Motor neuron (in vitro differentiated cells): ENCODE data around the gene ZNF700. TPM values are rescaled to one million over a fixed set of nuclear protein-coding genes. Genes with fewer than 3 reads are reported as not detected.
"Not testable (repeated sequence)": the region's sequence is repeated elsewhere in the genome, so short reads cannot be mapped to it uniquely, and the experiment has no call there.

ENCODE experiments used
- ATAC-seq, 8 experiments: fragments of 200-7000 bp; cut with Tn5 transposase; replicated peaks in 6 of 8; 2 replicates each; pipeline ENCODE4 v1.8.0; 2021; ENCODE audit warnings: mild to moderate bottlenecking in 8 of 8, moderate library complexity in 8 of 8
- H3K27ac ChIP-seq, 2 donors: fragments of 250-450 bp; sonication (Bioruptor Pico); 2 replicates each; pipeline ENCODE4 v1.9.0; 2021; ENCODE audit warnings: antibody characterized with exemption in 2 of 2, mild to moderate bottlenecking in 2 of 2, moderate library complexity in 1 of 2
- H3K4me1 ChIP-seq, 2 donors: fragments of 250-450 bp; sonication (Bioruptor Pico); replicated peaks in 1 of 2; 2 replicates each; pipeline ENCODE4 v1.6.1; 2021; ENCODE audit warnings: antibody characterized with exemption in 2 of 2, mild to moderate bottlenecking in 2 of 2, moderate library complexity in 1 of 2
- H3K4me3 ChIP-seq, 5 donors: fragments of 250-450 bp; sonication (Bioruptor Pico); 2 replicates each; pipeline ENCODE4 v1.9.0; 2021; ENCODE audit warnings: antibody characterized with exemption in 5 of 5, mild to moderate bottlenecking in 5 of 5, moderate library complexity in 4 of 5
- WGBS, 10 experiments: fragments of 450-650 bp; shearing (Covaris generic); methylation state at CpG; one replicate each; pipeline ENCODE4 v1.0.0; 2022; 5-methylcytosine and 5-hydroxymethylcytosine counted together
- in situ Hi-C, 9 experiments: fragments of 400-800 bp; cut with MboI; loops; one replicate each; pipeline ENCODE4 v1.15.0; 2021; ENCODE audit warnings: low sequenced_read_pairs in 9 of 9, low pct_unique_long_range_greater_than_20kb in 2 of 9; ENCODE audit not compliant: unreplicated experiment in 9 of 9
- total RNA-seq, 8 experiments: library from RNA; unstranded; fragments of 300-600 nt; gene quantifications; 2 replicates each; pipeline versions ENCODE4 v1.2.3 to v1.2.4, GENCODE V29; 2022

The ZNF700 gene
- total RNA-seq: 10 to 100 TPM in 7 of 8 experiments, 1 to 10 TPM in 1; 4.3 to 22.7 (median 15.2) TPM

- ATAC-seq: peak; percentile 89 to 98 (median 98)
- WGBS, 10 experiments: 0 to 18% (median 1%) methylated on average over 2 to 19 of the region's 53 CpGs; no CpG with 5 or more reads in 3 of the 10 experiments
- peak within 1 kb of the TSS; percentile 90 to 95 for H3K27ac ChIP-seq
- in situ Hi-C loops: no loop called here
- H3K4me3 ChIP-seq: peak within 1 kb of the TSS; percentile 64 to 88 (median 83)
- H3K4me1 ChIP-seq: peaks cover 0 to 14% of the 10 kb centered on the region in 2 donors
Observed at GRCh38 chr19:11924886-11925650, at the start of gene ZNF700. Gene ZNF700 (plus strand): TSS chr19:11925107. CDS start chr19:11925211, 104 bp downstream.

- H3K27ac ChIP-seq, H3K4me3 ChIP-seq, in situ Hi-C loops, H3K4me1 ChIP-seq: not testable (repeated sequence)
- 33 to 100% (median 74%) methylated on average over 1 to 11 of the region's 16 CpGs; no CpG with 5 or more reads in 4 of the 10 experiments for WGBS, 10 experiments
- peak in 5 of 8 experiments; percentile 43 to 80 (median 47) for ATAC-seq
Observed at GRCh38 chr19:11879687-11880266, 45.1 kb upstream of the ZNF700 start.

- no peak overlapping the region for H3K27ac ChIP-seq
- no peak overlapping the region for H3K4me3 ChIP-seq
- no peaks in the 10 kb centered on the region for H3K4me1 ChIP-seq
- in situ Hi-C loops: no loop called here
- 74 to 88% (median 83%) methylated on average over 1 to 10 of the region's 12 CpGs; no CpG with 5 or more reads in 6 of the 10 experiments for WGBS, 10 experiments
- no peak for ATAC-seq
Observed at GRCh38 chr19:11880598-11880997, 44.3 kb upstream of the ZNF700 start.

GRCh38 chr19:11881151-11881800 lies 43.6 kb upstream of the ZNF700 start:
- ATAC-seq: peak; percentile 62 to 94 (median 78)
- H3K27ac ChIP-seq: no peak overlapping the region
- no peaks in the 10 kb centered on the region for H3K4me1 ChIP-seq
- in situ Hi-C loops: no loop called here
- H3K4me3 ChIP-seq: no peak overlapping the region
- WGBS, 10 experiments: 9 to 100% (median 40%) methylated on average over 1 to 6 of the region's 10 CpGs; no CpG with 5 or more reads in 1 of the 10 experiments

GRCh38 chr19:11882606-11883005 lies 42.3 kb upstream of the ZNF700 start:
- no peak overlapping the region for H3K27ac ChIP-seq
- H3K4me3 ChIP-seq: no peak overlapping the region
- no peaks in the 10 kb centered on the region for H3K4me1 ChIP-seq
- 8 to 100% (median 85%) methylated on average over 2 of the region's 2 CpGs for WGBS, 10 experiments
- in situ Hi-C loops: no loop called here
- ATAC-seq: no peak

GRCh38 chr19:11887234-11887610 lies 37.7 kb upstream of the ZNF700 start:
- peak overlapping the region; percentile 22 to 86 for H3K27ac ChIP-seq
- in situ Hi-C loops: no loop called here
- ATAC-seq: peak; percentile 10 to 45 (median 37)
- peak overlapping the region; percentile 53 to 83 (median 79) for H3K4me3 ChIP-seq
- WGBS, 10 experiments: 17 to 38% (median 33%) methylated on average over 1 to 7 of the region's 7 CpGs; no CpG with 5 or more reads in 4 of the 10 experiments
- H3K4me1 ChIP-seq: peaks cover 8 to 10% of the 10 kb centered on the region in 2 donors

- peak; percentile 93 to 99 (median 98) for ATAC-seq
- H3K4me3 ChIP-seq: peak within 1 kb of the TSS; percentile 53 to 83 (median 79)
- 0 to 10% (median 2%) methylated on average over 1 to 12 of the region's 56 CpGs; no CpG with 5 or more reads in 2 of the 10 experiments for WGBS, 10 experiments
- peak within 1 kb of the TSS; percentile 70 to 86 for H3K27ac ChIP-seq
- in situ Hi-C loops: no loop called here
- peaks cover 8 to 10% of the 10 kb centered on the region in 2 donors for H3K4me1 ChIP-seq
Observed at GRCh38 chr19:11887611-11888531, 37.0 kb upstream of the ZNF700 start, which contains the start of gene ZNF69. Gene ZNF69 (plus strand): TSS chr19:11887782. CDS start chr19:11887924, 142 bp downstream.

- ATAC-seq, H3K4me1 ChIP-seq, H3K27ac ChIP-seq, in situ Hi-C loops: not testable (repeated sequence)
- peak overlapping the region in 1 of 5 donors; percentile 19 for H3K4me3 ChIP-seq
- 31 to 77% (median 50%) methylated on average over 1 to 6 of the region's 6 CpGs; no CpG with 5 or more reads in 5 of the 10 experiments for WGBS, 10 experiments
Observed at GRCh38 chr19:11889901-11890300, 35.0 kb upstream of the ZNF700 start.

GRCh38 chr19:11890634-11891033 lies 34.3 kb upstream of the ZNF700 start:
- in situ Hi-C loops: no loop called here
- Histone ChIP-seq H3K4me3 (no peak overlapping the region), H3K27ac (no peak overlapping the region), H3K4me1 (peaks cover 8 to 10% of the 10 kb centered on the region in 2 donors)
- WGBS, 10 experiments: 58 to 100% (median 100%) methylated on average over 1 to 2 of the region's 5 CpGs
- ATAC-seq: no peak

- peaks cover 0 to 3% of the 10 kb centered on the region in 2 donors for H3K4me1 ChIP-seq
- 87 to 100% (median 98%) methylated on average over 1 to 6 of the region's 6 CpGs; no CpG with 5 or more reads in 4 of the 10 experiments for WGBS, 10 experiments
- in situ Hi-C loops: no loop called here
- H3K27ac ChIP-seq: no peak overlapping the region
- no peak overlapping the region for H3K4me3 ChIP-seq
- ATAC-seq: no peak
Observed at GRCh38 chr19:11894851-11895250, 30.1 kb upstream of the ZNF700 start.

GRCh38 chr19:11902228-11902627 lies 22.7 kb upstream of the ZNF700 start:
- H3K4me1 ChIP-seq: no peaks in the 10 kb centered on the region
- 80 to 100% (median 100%) methylated on average over 2 to 3 of the region's 3 CpGs; no CpG with 5 or more reads in 2 of the 10 experiments for WGBS, 10 experiments
- in situ Hi-C loops: no loop called here

GRCh38 chr19:11905928-11906327 lies 19.0 kb upstream of the ZNF700 start:
- no peak overlapping the region for H3K4me3 ChIP-seq
- H3K27ac ChIP-seq: no peak overlapping the region
- no peaks in the 10 kb centered on the region for H3K4me1 ChIP-seq
- 33 to 100% (median 80%) methylated on average over 1 to 3 of the region's 3 CpGs; no CpG with 5 or more reads in 1 of the 10 experiments for WGBS, 10 experiments
- in situ Hi-C loops: no loop called here
- no peak for ATAC-seq

More at GRCh38 chr19:11902228-11902627, 22.7 kb upstream of the ZNF700 start:
- H3K4me3 ChIP-seq: no peak overlapping the region
- no peak overlapping the region for H3K27ac ChIP-seq
- no peak for ATAC-seq
